Muscle of arm (tissue), 12 donors: ENCODE measurements around the gene CPHXL2. TPM values are rescaled to one million over a fixed set of nuclear protein-coding genes. Genes with fewer than 3 reads are reported as not detected.

Experiments
- polyA plus RNA-seq, 12 donors: library from polyadenylated mRNA; unstranded; fragments of 120-200 nt; gene quantifications; one replicate each; pipeline ENCODE4 v1.2.1, GENCODE V29; 2013; ENCODE audit not compliant: insufficient read length in 12 of 12

Gene CPHXL2
- polyA plus RNA-seq, 12 donors = 0.15 to 0.34 (median 0.28) TPM; not detected in 8

Other genes starting within 250 kb of the CPHXL2 start
- 100 to 1,000 TPM in 3 of 12 donors, 10 to 100 TPM in 8, not detected in 1; 69.9 to 127 (median 91.3) TPM for gene CFDP1, start 243.5 kb downstream of the CPHXL2 start, polyA plus RNA-seq
- gene TMEM170A, start 212.3 kb downstream of the CPHXL2 start, polyA plus RNA-seq = 10 to 100 TPM in 11 of 12 donors, not detected in 1; 17.3 to 28.8 (median 20.4) TPM
- gene CHST6, start 181.6 kb downstream of the CPHXL2 start, polyA plus RNA-seq = 1 to 10 TPM in 11 of 12 donors, not detected in 1; 1.4 to 4.1 (median 2.3) TPM
- under 1 TPM in 10 of 12 donors, not detected in 2; 0.07 to 0.56 (median 0.24) TPM for gene CHST5, start 140.9 kb downstream of the CPHXL2 start, polyA plus RNA-seq
- gene TMEM231, start 120.8 kb downstream of the CPHXL2 start, polyA plus RNA-seq = 10 to 100 TPM in 3 of 12 donors, 1 to 10 TPM in 8, not detected in 1; 6.0 to 17.0 (median 8.3) TPM
- gene GABARAPL2, start 110.6 kb downstream of the CPHXL2 start, polyA plus RNA-seq = 100 to 1,000 TPM in 10 of 12 donors, 10 to 100 TPM in 1, not detected in 1; 81.4 to 204 (median 138) TPM
- 10 to 100 TPM in 11 of 12 donors, not detected in 1; 28.1 to 46.1 (median 32.4) TPM for gene ADAT1, start 53.7 kb downstream of the CPHXL2 start, polyA plus RNA-seq
- gene KARS1, start 29.3 kb downstream of the CPHXL2 start, polyA plus RNA-seq = 100 to 1,000 TPM in 10 of 12 donors, 10 to 100 TPM in 1, not detected in 1; 93.5 to 142 (median 126) TPM
- 100 to 1,000 TPM in 1 of 12 donors, 10 to 100 TPM in 10, not detected in 1; 57.5 to 105 (median 64.6) TPM for gene TERF2IP, start 29.2 kb downstream of the CPHXL2 start, polyA plus RNA-seq
- under 1 TPM in 1 of 12 donors, not detected in 11; 0.22 TPM for gene DUXB, start 24.5 kb upstream of the CPHXL2 start, polyA plus RNA-seq
- gene CPHXL, start 49.5 kb upstream of the CPHXL2 start, polyA plus RNA-seq = not detected